ENCODE data around the gene MAPK12. TPM values are rescaled to one million over a fixed set of nuclear protein-coding genes. Genes with fewer than 3 reads are reported as not detected.

Gene MAPK12
- polyA plus RNA-seq, 4 donors, result 0.45 to 7.1 (median 3.6) TPM

DNA sequence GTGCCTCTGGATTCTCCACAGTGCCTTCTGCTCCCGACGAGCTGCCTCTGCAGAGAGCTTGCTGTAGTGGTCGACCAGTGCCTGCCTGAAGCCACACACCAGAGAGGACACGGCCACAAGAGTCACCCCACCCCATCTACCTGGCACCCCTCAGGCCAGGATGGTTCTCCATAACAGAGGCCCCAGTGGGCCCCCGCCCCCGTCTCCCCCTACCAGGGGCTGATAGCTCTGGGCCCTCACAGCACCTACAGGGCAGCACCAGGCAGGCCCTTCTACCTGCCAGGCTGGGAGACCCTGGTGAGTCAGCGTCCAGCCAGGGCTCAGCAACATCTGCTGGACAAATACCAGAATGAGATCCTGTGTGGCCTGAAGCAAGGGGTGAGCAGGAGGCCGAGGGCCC lies 39.0 kb downstream of the MAPK12 start:
- WGBS, 3 donors, result 91 to 93% (median 92%) methylated on average over 8 of the region's 8 CpGs
- FAIRE-seq (no peak), DNase-seq (no peak)
- Histone ChIP-seq H3K27ac (ENCODE audit: low read depth in 1 of 3, low read length in 2 of 3) (no peak overlapping the region), H3K27me3 (ENCODE audit: control insufficient read depth in 3 of 3, insufficient read depth in 3 of 3, low read length in 3 of 3) (no peaks in the 10 kb centered on the region), H3K9me3 (ENCODE audit: control insufficient read depth in 2 of 2, insufficient read depth in 1 of 2, low read depth in 1 of 2, low read length in 1 of 2) (no peaks in the 10 kb centered on the region), H3K36me3 (ENCODE audit: control insufficient read depth in 3 of 3, insufficient read depth in 2 of 3, low read depth in 1 of 3, low read length in 3 of 3) (peaks cover 12 to 93% (median 24%) of the 10 kb centered on the region in 3 donors), H3K4me1 (ENCODE audit: control insufficient read depth in 3 of 3, insufficient read depth in 2 of 3, low read depth in 1 of 3, low read length in 2 of 3) (peaks cover 0 to 7% (median 0%) of the 10 kb centered on the region in 3 donors), H3K4me3 (ENCODE audit: low read depth in 1 of 3, low read length in 3 of 3) (no peak overlapping the region)

DNA sequence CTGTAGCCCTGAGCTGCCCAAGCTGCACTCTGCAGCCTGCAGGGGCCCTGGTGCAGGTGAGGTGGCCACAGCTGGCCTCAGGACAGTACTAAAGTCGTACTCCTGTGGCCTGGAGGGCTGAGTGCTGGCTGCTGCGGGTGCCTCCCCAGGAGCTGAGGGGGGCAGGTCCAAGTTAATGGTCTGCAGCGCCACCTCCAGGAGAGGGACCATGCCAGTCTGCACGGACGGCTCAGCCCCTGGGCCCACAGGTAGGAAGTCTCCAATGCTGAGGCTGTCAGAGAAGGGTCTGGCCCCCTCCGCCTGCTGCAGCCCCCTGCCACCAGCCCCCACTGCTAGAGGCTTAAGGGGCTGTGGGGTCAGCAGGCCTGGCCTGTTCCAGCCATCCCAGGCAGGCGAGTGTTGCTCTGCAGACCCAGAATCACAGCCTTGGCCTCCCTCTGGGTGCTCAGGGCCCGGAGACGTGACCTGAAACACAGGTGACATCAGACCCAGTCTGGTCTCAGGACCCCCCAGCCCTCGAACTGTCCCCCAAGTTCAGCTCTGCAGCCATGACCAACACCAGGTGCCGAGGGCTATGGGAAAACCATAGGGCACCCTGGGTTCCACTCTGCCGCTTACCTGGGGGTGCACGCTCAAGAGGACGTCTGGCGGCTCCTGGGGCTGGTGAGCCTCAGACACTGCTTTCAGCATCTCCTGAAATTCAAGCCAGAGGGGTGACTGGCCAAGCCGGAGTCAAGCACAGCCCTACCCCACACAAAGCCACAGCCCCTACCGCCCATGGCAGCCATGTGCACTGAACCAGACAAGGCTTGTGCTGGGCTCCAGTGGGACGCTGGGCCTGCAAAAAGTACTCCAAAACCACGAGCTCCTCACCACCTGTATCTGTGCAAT lies 39.8 kb downstream of the MAPK12 start:
- H3K4me1 ChIP-seq (ENCODE audit: control insufficient read depth in 3 of 3, insufficient read depth in 2 of 3, low read depth in 1 of 3, low read length in 2 of 3), result peaks cover 0 to 7% (median 0%) of the 10 kb centered on the region in 3 donors
- H3K27me3 ChIP-seq (ENCODE audit: control insufficient read depth in 3 of 3, insufficient read depth in 3 of 3, low read length in 3 of 3), result no peaks in the 10 kb centered on the region
- H3K4me3 ChIP-seq (ENCODE audit: low read depth in 1 of 3, low read length in 3 of 3), result no peak overlapping the region
- no peak overlapping the region for H3K27ac ChIP-seq (ENCODE audit: low read depth in 1 of 3, low read length in 2 of 3)
- no peaks in the 10 kb centered on the region for H3K9me3 ChIP-seq (ENCODE audit: control insufficient read depth in 2 of 2, insufficient read depth in 1 of 2, low read depth in 1 of 2, low read length in 1 of 2)
- H3K36me3 ChIP-seq (ENCODE audit: control insufficient read depth in 3 of 3, insufficient read depth in 2 of 3, low read depth in 1 of 3, low read length in 3 of 3), result peaks cover 14 to 93% (median 25%) of the 10 kb centered on the region in 3 donors
- FAIRE-seq (no peak), DNase-seq (no peak)
- WGBS, 3 donors, result 92 to 94% (median 93%) methylated on average over 16 to 19 of the region's 19 CpGs

DNA sequence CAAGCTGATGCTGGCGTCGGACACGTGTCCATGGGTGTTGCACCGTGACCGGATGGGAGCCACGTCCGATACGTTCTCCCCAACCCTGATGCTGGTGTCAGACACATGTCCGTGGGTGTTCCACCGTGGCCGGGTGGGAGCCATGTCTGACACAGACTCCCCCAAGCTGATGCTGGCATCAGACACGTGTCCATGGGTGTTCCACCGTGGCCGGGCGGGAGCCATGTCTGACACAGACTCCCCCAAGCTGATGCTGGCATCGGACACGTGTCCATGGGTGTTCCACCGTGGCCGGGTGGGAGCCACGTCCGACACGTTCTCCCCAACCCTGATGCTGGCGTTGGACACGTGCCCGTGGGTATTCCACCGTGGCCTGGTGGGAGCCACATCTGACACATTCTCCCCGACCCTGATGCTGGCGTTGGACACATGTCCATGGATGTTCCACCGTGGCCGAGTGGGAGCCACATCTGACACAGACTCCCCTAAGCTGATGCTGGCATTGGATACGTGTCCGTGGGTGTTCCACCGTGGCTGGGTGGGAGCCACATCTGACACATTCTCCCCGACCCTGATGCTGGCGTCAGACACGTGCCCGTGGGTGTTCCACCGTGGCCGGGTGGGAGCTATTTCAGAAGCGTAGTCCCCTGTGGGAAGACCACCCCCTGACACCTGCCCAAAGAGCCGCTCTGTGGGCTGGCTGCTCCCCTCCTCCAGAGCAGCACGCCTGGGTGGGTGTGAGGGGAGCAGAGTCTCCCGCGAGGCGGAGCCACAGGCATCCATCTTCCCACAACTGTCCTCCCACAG lies 40.7 kb downstream of the MAPK12 start:
- H3K4me3 ChIP-seq (ENCODE audit: low read depth in 1 of 3, low read length in 3 of 3), result no peak overlapping the region
- 96 to 98% (median 97%) methylated on average over 45 of the region's 45 CpGs for WGBS, 3 donors
- no peaks in the 10 kb centered on the region for H3K27me3 ChIP-seq (ENCODE audit: control insufficient read depth in 3 of 3, insufficient read depth in 3 of 3, low read length in 3 of 3)
- peaks cover 12 to 94% (median 24%) of the 10 kb centered on the region in 3 donors for H3K36me3 ChIP-seq (ENCODE audit: control insufficient read depth in 3 of 3, insufficient read depth in 2 of 3, low read depth in 1 of 3, low read length in 3 of 3)
- FAIRE-seq (no peak), DNase-seq (no peak)
- H3K27ac ChIP-seq (ENCODE audit: low read depth in 1 of 3, low read length in 2 of 3), result no peak overlapping the region
- H3K4me1 ChIP-seq (ENCODE audit: control insufficient read depth in 3 of 3, insufficient read depth in 2 of 3, low read depth in 1 of 3, low read length in 2 of 3), result peaks cover 0 to 7% (median 0%) of the 10 kb centered on the region in 3 donors
- no peaks in the 10 kb centered on the region for H3K9me3 ChIP-seq (ENCODE audit: control insufficient read depth in 2 of 2, insufficient read depth in 1 of 2, low read depth in 1 of 2, low read length in 1 of 2)

DNA sequence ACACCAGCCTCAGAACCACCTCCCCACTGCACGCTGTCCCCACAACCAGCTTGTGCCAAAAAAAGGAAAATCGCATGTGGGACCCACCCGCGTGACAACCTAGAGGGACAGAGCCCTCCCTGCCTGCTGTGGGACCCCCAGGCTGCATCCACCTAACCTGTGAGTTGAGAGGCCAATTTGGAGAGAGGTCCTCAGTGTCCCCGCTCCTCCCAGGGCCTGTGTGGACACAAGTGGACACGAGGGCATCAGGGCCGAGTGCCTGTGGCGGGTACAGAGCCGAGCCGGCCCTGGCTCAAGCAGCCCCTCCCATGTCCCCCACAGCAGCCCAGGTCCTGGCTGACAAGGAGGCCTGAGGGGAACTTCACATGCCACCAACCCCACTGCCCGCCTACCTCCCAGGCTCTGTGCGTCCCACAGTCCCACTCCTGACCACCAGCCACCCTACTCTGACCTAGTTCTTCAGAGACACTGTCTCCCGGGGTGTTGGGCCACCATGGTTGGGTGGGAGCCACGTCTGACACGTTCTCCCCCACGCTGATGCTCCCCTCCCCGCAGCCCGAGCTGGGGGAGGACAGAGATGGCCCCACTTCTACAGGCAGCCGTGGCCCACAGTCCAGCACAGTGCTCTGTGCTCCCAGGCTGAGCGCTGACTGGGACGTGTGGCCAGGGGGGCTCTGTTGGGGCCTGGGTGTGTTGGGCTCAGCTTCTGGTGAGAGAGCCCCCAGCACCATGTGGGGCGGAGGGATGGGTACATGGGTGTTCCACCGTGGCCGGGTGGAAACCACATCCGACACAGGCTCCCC lies 41.5 kb downstream of the MAPK12 start:
- Histone ChIP-seq H3K27me3 (ENCODE audit: control insufficient read depth in 3 of 3, insufficient read depth in 3 of 3, low read length in 3 of 3) (no peaks in the 10 kb centered on the region), H3K9me3 (ENCODE audit: control insufficient read depth in 2 of 2, insufficient read depth in 1 of 2, low read depth in 1 of 2, low read length in 1 of 2) (no peaks in the 10 kb centered on the region), H3K27ac (ENCODE audit: low read depth in 1 of 3, low read length in 2 of 3) (no peak overlapping the region), H3K4me1 (ENCODE audit: control insufficient read depth in 3 of 3, insufficient read depth in 2 of 3, low read depth in 1 of 3, low read length in 2 of 3) (no peaks in the 10 kb centered on the region), H3K4me3 (ENCODE audit: low read depth in 1 of 3, low read length in 3 of 3) (no peak overlapping the region), H3K36me3 (ENCODE audit: control insufficient read depth in 3 of 3, insufficient read depth in 2 of 3, low read depth in 1 of 3, low read length in 3 of 3) (peaks cover 7 to 95% (median 24%) of the 10 kb centered on the region in 3 donors)
- FAIRE-seq (no peak), DNase-seq (no peak)
- WGBS, 3 donors, result 86 to 89% (median 86%) methylated on average over 25 of the region's 25 CpGs

DNA sequence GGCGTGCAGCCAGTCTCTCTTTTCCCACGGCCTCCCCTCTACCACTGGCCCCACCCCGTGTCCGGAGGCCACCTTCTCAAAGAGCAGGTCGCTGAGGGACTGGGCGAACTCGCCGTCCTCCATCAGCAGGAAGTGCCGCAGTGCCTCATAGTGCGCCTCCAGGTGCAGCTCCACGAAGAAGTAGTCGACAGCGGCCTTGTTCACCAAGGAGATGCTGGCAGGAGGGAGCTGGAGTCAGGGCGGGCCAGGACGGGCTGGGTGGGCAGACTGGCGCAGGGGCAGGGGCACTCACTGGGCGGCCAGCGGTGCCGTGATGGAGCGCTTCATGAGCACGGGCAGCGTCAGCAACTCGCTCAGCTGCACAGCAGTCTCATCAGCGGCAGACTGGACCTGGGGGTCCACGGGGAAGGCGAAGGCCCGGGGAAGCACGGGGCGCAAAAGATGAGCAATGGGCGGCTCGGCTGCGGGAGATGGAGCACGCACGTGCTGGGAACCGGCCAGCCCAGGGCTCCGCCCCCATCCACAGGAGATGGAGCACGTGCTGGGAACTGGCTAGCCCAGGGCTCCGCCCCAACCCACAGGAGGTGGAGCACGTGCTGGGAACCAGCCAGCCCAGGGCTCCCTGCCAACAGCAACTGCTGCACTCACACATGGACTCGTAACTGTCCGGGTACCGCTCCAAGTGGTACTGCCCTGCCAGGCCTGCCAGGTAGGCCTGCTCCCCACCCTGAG lies 42.3 kb downstream of the MAPK12 start:
- H3K27ac ChIP-seq (ENCODE audit: low read depth in 1 of 3, low read length in 2 of 3), result no peak overlapping the region
- H3K4me1 ChIP-seq (ENCODE audit: control insufficient read depth in 3 of 3, insufficient read depth in 2 of 3, low read depth in 1 of 3, low read length in 2 of 3), result no peaks in the 10 kb centered on the region
- whole genome bisulfite sequencing, 3 donors, result 63 to 76% (median 71%) methylated on average over 35 to 42 of the region's 42 CpGs
- H3K27me3 ChIP-seq (ENCODE audit: control insufficient read depth in 3 of 3, insufficient read depth in 3 of 3, low read length in 3 of 3), result no peaks in the 10 kb centered on the region
- H3K4me3 ChIP-seq (ENCODE audit: low read depth in 1 of 3, low read length in 3 of 3), result no peak overlapping the region
- DNase-seq, result peak; percentile 65 to 90
- H3K9me3 ChIP-seq (ENCODE audit: control insufficient read depth in 2 of 2, insufficient read depth in 1 of 2, low read depth in 1 of 2, low read length in 1 of 2), result no peaks in the 10 kb centered on the region
- FAIRE-seq, result no peak
- peaks cover 9 to 97% (median 21%) of the 10 kb centered on the region in 3 donors for H3K36me3 ChIP-seq (ENCODE audit: control insufficient read depth in 3 of 3, insufficient read depth in 2 of 3, low read depth in 1 of 3, low read length in 3 of 3)

DNA sequence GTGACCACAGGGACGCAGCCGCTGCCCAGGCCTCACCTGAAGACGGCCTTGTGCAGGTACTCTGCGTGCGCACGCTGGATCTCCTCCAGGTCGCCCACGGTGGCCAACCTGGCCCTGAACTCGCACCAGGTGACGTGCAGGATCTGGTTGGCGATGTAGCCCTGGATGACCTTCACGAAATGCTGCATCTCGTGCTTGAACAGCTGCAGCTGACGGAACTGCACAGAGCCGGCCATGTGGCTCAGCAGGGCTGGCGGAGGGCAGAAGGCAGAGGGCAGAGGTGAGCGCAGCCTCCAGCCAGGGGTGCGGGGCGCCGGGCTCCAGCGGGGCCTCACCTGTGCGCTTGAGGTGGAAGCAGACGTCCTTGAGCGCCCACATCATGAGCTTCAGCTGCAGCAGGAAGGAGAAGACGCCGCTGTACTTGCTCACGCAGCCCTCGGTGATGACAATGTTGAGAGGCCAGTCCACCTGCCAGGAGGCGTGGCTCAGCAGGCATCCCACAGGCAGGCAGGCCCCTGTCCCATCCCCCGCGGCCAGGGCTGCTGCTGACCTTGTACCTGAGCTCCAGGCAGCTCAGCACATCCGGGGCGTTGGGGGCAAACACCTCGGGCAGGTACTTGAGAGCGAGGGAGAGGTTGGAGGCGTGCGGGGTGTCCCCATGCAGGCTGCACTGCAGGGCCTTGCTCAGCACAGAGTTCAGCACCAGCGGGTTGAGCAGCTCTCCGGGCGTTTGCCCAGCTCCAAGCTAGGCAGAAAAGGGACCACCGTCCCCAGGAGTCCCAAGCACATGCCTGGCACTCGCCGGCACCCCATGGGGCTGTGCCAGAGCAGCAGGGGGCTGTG lies 43.1 kb downstream of the MAPK12 start:
- no peaks in the 10 kb centered on the region for H3K27me3 ChIP-seq (ENCODE audit: control insufficient read depth in 3 of 3, insufficient read depth in 3 of 3, low read length in 3 of 3)
- no peaks in the 10 kb centered on the region for H3K9me3 ChIP-seq (ENCODE audit: control insufficient read depth in 2 of 2, insufficient read depth in 1 of 2, low read depth in 1 of 2, low read length in 1 of 2)
- WGBS, 3 donors, result 77 to 84% (median 78%) methylated on average over 39 to 43 of the region's 43 CpGs
- DNase-seq (no peak), FAIRE-seq (no peak)
- H3K27ac ChIP-seq (ENCODE audit: low read depth in 1 of 3, low read length in 2 of 3), result no peak overlapping the region
- H3K4me1 ChIP-seq (ENCODE audit: control insufficient read depth in 3 of 3, insufficient read depth in 2 of 3, low read depth in 1 of 3, low read length in 2 of 3), result no peaks in the 10 kb centered on the region
- peaks cover 5 to 98% (median 19%) of the 10 kb centered on the region in 3 donors for H3K36me3 ChIP-seq (ENCODE audit: control insufficient read depth in 3 of 3, insufficient read depth in 2 of 3, low read depth in 1 of 3, low read length in 3 of 3)
- no peak overlapping the region for H3K4me3 ChIP-seq (ENCODE audit: low read depth in 1 of 3, low read length in 3 of 3)

DNA sequence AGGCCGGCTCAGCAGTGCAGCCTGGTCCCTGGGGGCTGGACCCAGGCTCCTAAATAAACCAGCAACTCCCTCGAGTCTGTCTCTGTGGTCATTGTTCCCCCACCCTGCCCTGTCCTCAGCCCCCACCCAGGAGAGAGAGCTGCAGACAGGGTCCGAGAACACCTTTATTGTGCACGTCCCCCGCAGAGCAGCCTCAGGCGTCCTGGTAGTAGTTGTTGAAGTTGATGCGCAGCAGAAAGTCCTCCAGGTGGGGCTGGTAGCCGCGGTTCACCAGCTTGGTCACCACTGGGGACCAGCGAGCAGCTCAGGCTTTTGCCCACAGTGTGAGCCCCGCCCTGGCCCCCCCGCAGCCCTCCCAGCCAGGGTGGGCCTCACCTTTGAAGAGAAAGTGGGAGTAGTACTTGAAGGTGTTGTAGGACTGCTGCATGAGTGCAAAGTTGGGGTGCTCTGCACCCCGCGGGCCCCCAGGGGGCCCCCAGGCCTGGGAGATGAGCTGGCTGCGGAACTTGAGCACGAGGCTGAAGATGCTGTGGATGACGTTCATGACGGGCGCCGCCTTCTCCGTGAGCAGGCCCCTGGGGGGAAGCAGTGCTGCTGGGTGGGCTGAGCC lies 43.8 kb downstream of the MAPK12 start:
- no peaks in the 10 kb centered on the region for H3K9me3 ChIP-seq (ENCODE audit: control insufficient read depth in 2 of 2, insufficient read depth in 1 of 2, low read depth in 1 of 2, low read length in 1 of 2)
- FAIRE-seq (no peak), DNase-seq (no peak)
- H3K4me3 ChIP-seq (ENCODE audit: low read depth in 1 of 3, low read length in 3 of 3), result no peak overlapping the region
- H3K27me3 ChIP-seq (ENCODE audit: control insufficient read depth in 3 of 3, insufficient read depth in 3 of 3, low read length in 3 of 3), result no peaks in the 10 kb centered on the region
- peaks cover 5 to 97% (median 19%) of the 10 kb centered on the region in 3 donors for H3K36me3 ChIP-seq (ENCODE audit: control insufficient read depth in 3 of 3, insufficient read depth in 2 of 3, low read depth in 1 of 3, low read length in 3 of 3)
- 87 to 91% (median 88%) methylated on average over 21 of the region's 21 CpGs for WGBS, 3 donors
- H3K4me1 ChIP-seq (ENCODE audit: control insufficient read depth in 3 of 3, insufficient read depth in 2 of 3, low read depth in 1 of 3, low read length in 2 of 3), result no peaks in the 10 kb centered on the region
- no peak overlapping the region for H3K27ac ChIP-seq (ENCODE audit: low read depth in 1 of 3, low read length in 2 of 3)
